Endothelial cell of umbilical vein (primary cell): ENCODE measurements around the gene CLRN1. TPM values are rescaled to one million over a fixed set of nuclear protein-coding genes. Genes with fewer than 3 reads are reported as not detected.

ENCODE experiments used
- BruUV-seq: library from RNA; stranded (reverse); fragments of 400-500 nt; replicated peaks from 2 replicates; lab custom pipeline; 2021; lab: Mats Ljungman, UMichigan
- CTCF ChIA-PET: fragments of 300-600, 350-600 bp; sonication (Branson Sonifier 250); formaldehyde crosslinking; loops from one replicate; lab custom pipeline; 2021; ENCODE audit warnings: antibody characterized with exemption, inconsistent platforms; lab: Charles Lee
- POLR2A ChIA-PET: fragments of 300-600, 350-600 bp; sonication (Branson Sonifier 250); formaldehyde crosslinking; loops from one replicate; lab custom pipeline; 2021; ENCODE audit warnings: antibody characterized with exemption, inconsistent platforms; lab: Charles Lee
- DNase-seq: peaks from one replicate; pipeline ENCODE4 v3.0.0-alpha.2; 2011; ENCODE audit warnings: low read depth, low spot score
- FAIRE-seq: peaks from 2 replicates; lab custom pipeline; 2011; peaks lifted over from hg19 to GRCh38; lab: Jason Lieb, UNC
- H2AFZ ChIP-seq: 2 replicates; pipeline ENCODE4 v1.6.0; 2012; ENCODE audit warnings: low read depth, low read length, control low read depth, inconsistent platforms
- H3K27ac ChIP-seq: 2 replicates; pipeline ENCODE4 v1.5.1; 2011; ENCODE audit warnings: low read depth, mild to moderate bottlenecking, control low read depth, low read length, moderate library complexity; ENCODE audit not compliant: insufficient read depth
- H3K27me3 ChIP-seq, 2 experiments: 2 replicates each; pipeline versions ENCODE4 v1.6.0 to v1.6.1; 2011; ENCODE audit warnings: low read length in 2 of 2, mixed read lengths in 1 of 2; ENCODE audit not compliant: control insufficient read depth in 2 of 2, insufficient read depth in 2 of 2
- H3K36me3 ChIP-seq, 2 experiments: 2 replicates in 1 of 2; 3 replicates in 1 of 2; pipeline ENCODE4 v1.5.1; 2011; ENCODE audit warnings: low read length in 2 of 2, mild to moderate bottlenecking in 1 of 2, moderate library complexity in 1 of 2; ENCODE audit not compliant: control insufficient read depth in 2 of 2, insufficient read depth in 2 of 2; ENCODE audit errors: extremely low read depth in 1 of 2
- H3K4me1 ChIP-seq: 3 replicates; pipeline ENCODE4 v1.5.1; 2011; ENCODE audit warnings: mild to moderate bottlenecking, low read length; ENCODE audit not compliant: control insufficient read depth, insufficient read depth; ENCODE audit errors: extremely low read depth
- H3K4me2 ChIP-seq: 2 replicates; pipeline ENCODE4 v1.6.1; 2011; ENCODE audit warnings: low read length, control low read depth, mixed read lengths; ENCODE audit not compliant: insufficient read depth
- H3K4me3 ChIP-seq, 3 experiments: fragments of 200-600 bp in 1 of 3; sonication (generic), shearing (Covaris generic) in 1 of 3; replicated peaks in 1 of 3; 2 replicates each; pipeline ENCODE4 v1.5.1; 2011 to 2016; ENCODE audit warnings: control low read depth in 3 of 3, low read length in 3 of 3, mild to moderate bottlenecking in 2 of 3, inconsistent platforms in 1 of 3, low read depth in 1 of 3, moderate library complexity in 1 of 3; ENCODE audit not compliant: insufficient read depth in 1 of 3
- H3K79me2 ChIP-seq: 2 replicates; pipeline ENCODE4 v1.6.0; 2012; ENCODE audit warnings: low read length, inconsistent platforms; ENCODE audit not compliant: control insufficient read depth, insufficient read depth
- H3K9ac ChIP-seq: replicated peaks from 2 replicates; pipeline ENCODE3; 2011; ENCODE audit warnings: low read length, control low read depth; ENCODE audit not compliant: insufficient read depth; ENCODE audit errors: extremely low read depth
- H3K9me1 ChIP-seq: replicated peaks from 3 replicates; pipeline ENCODE4 v1.6.0; 2011; ENCODE audit warnings: mild to moderate bottlenecking, low read length; ENCODE audit not compliant: control insufficient read depth, insufficient read depth; ENCODE audit errors: extremely low read depth
- H3K9me3 ChIP-seq: replicated peaks from 2 replicates; pipeline ENCODE4 v1.5.1; 2012; ENCODE audit warnings: low read length, inconsistent platforms; ENCODE audit not compliant: control insufficient read depth, insufficient read depth
- H4K20me1 ChIP-seq: replicated peaks from 2 replicates; pipeline ENCODE3; 2011; ENCODE audit warnings: mild to moderate bottlenecking, low read length; ENCODE audit not compliant: control insufficient read depth, insufficient read depth; ENCODE audit errors: extremely low read depth
- CTCF ChIP-seq, 2 donors: IDR thresholded peaks; 1 replicate in 1 of 2; 2 replicates in 1 of 2; pipeline ENCODE4 v1.5.1; 2011; ENCODE audit warnings: low read length in 2 of 2, mild to moderate bottlenecking in 2 of 2, moderate library complexity in 2 of 2, control low read depth in 1 of 2, inconsistent platforms in 1 of 2, low read depth in 1 of 2; ENCODE audit not compliant: insufficient read depth in 1 of 2; ENCODE audit errors: extremely low read depth in 1 of 2
- EZH2 ChIP-seq: IDR thresholded peaks from 2 replicates; pipeline ENCODE4 v1.6.1; 2012; ENCODE audit warnings: borderline replicate concordance, low read depth, mild to moderate bottlenecking, moderate library complexity, low read length, inconsistent platforms; ENCODE audit not compliant: severe bottlenecking
- FOS ChIP-seq: IDR thresholded peaks from 2 replicates; pipeline ENCODE4 v1.6.1; 2011; ENCODE audit warnings: mild to moderate bottlenecking, low read length, moderate library complexity, borderline replicate concordance; ENCODE audit not compliant: insufficient read depth
- GATA2 ChIP-seq: IDR thresholded peaks from 2 replicates; pipeline ENCODE4 v1.7.0; 2011; ENCODE audit warnings: low read depth, mild to moderate bottlenecking, moderate library complexity, mixed read lengths, low read length; ENCODE audit not compliant: insufficient read length, insufficient read depth
- JUN ChIP-seq: IDR thresholded peaks from 2 replicates; pipeline ENCODE4 v1.6.1; 2011; ENCODE audit warnings: borderline replicate concordance, low read depth; ENCODE audit not compliant: insufficient read length, insufficient read depth
- MAX ChIP-seq: IDR thresholded peaks from 2 replicates; pipeline ENCODE4 v1.6.1; 2011; ENCODE audit not compliant: insufficient read depth, insufficient read length
- MYC ChIP-seq: IDR thresholded peaks from one replicate; pipeline ENCODE4 v1.6.1; 2011; ENCODE audit warnings: mild to moderate bottlenecking, low read depth, low read length
- POLR2A ChIP-seq: IDR thresholded peaks from 2 replicates; pipeline ENCODE4 v1.6.1; 2012; ENCODE audit warnings: low read depth, mild to moderate bottlenecking, control low read depth, low read length
- POLR2AphosphoS5 ChIP-seq: IDR thresholded peaks from 2 replicates; pipeline ENCODE4 v1.6.1; 2012; ENCODE audit warnings: low read depth, mild to moderate bottlenecking, control low read depth, low read length, moderate library complexity; ENCODE audit not compliant: insufficient read depth
- dilution Hi-C: fragments of 300-500 bp; cut with MboI; formaldehyde crosslinking; loops from one replicate; pipeline ENCODE4 v1.15.0; 2019; ENCODE audit warnings: low sequenced_read_pairs; ENCODE audit not compliant: extremely low pct_ligation_motif_present
- intact Hi-C: fragments of 100-400 bp; cut with micrococcal nuclease; formaldehyde crosslinking; loops from one replicate; pipeline ENCODE4 v1.10.0; 2022
- polyA plus RNA-seq, 4 experiments: library from polyadenylated mRNA; depleted of rRNA in 3 of 4; stranded (reverse) in 3 of 4; unstranded in 1 of 4; fragments of >200 nt; gene quantifications; 2 replicates each; pipeline versions ENCODE4 v1.2.1 to v1.2.3, GENCODE V29; 2011 to 2012; ENCODE audit warnings: missing spikeins in 1 of 4
- total RNA-seq: library from RNA; stranded (reverse); gene quantifications from 2 replicates; pipeline ENCODE4 v1.2.3, GENCODE V29; 2021

The CLRN1 gene
- total and polyA plus RNA-seq, 2 donors (not counting 3 experiments of a cell fraction or from before 2014, with no cell fraction given) = not detected

GRCh38 chr3:150898046-150898754, 74.3 kb downstream of the CLRN1 start:
- Histone ChIP-seq H2AFZ (no peak overlapping the region), H3K36me3 (no peaks in the 10 kb centered on the region), H3K9ac (no peak overlapping the region), H3K9me1 (no peaks in the 10 kb centered on the region), H3K4me2 (no peak overlapping the region), H3K27ac (no peak overlapping the region), H3K27me3 (peaks cover 0 to 2% of the 10 kb centered on the region in 2 experiments), H4K20me1 (no peaks in the 10 kb centered on the region), H3K4me3 (no peak overlapping the region), H3K4me1 (no peaks in the 10 kb centered on the region), H3K9me3 (no peaks in the 10 kb centered on the region), H3K79me2 (no peaks in the 10 kb centered on the region)
- FAIRE-seq (no peak), DNase-seq (no peak)
- intact Hi-C loops (no loop called here), dilution Hi-C loops (no loop called here)
- BruUV-seq = no TSS peak
- no peak for TF ChIP-seq EZH2
- no peak for TF ChIP-seq GATA2
- TF ChIP-seq JUN = no peak
- no peak for TF ChIP-seq POLR2A
- no peak for TF ChIP-seq POLR2AphosphoS5
- TF ChIP-seq MAX = no peak
- POLR2A ChIA-PET = no interaction called here
- CTCF ChIA-PET = no interaction called here

- no peaks in the 10 kb centered on the region for H3K9me3 ChIP-seq
- no peak overlapping the region for H2AFZ ChIP-seq
- TF ChIP-seq POLR2A = no peak
- TF ChIP-seq CTCF (IDR thresholded peaks at IDR 0.05; ENCODE audit: extremely low read depth in 1 of 2, insufficient read depth in 1 of 2, low read depth in 1 of 2, low read length in 2 of 2) = no peak
- no peak for TF ChIP-seq FOS
- TF ChIP-seq MAX = no peak
- TF ChIP-seq EZH2 = no peak
- TF ChIP-seq GATA2 = no peak
- no peak for TF ChIP-seq JUN
- no peak for TF ChIP-seq MYC
- no peak for TF ChIP-seq POLR2AphosphoS5
- peaks cover 0 to 2% of the 10 kb centered on the region in 2 experiments for H3K27me3 ChIP-seq
- DNase-seq (no peak), FAIRE-seq (no peak)
- no peaks in the 10 kb centered on the region for H3K79me2 ChIP-seq
- intact Hi-C loops (no loop called here), dilution Hi-C loops (no loop called here)
- H3K27ac ChIP-seq = no peak overlapping the region
- CTCF ChIA-PET = no interaction called here
- H3K36me3 ChIP-seq = no peaks in the 10 kb centered on the region
- no peaks in the 10 kb centered on the region for H4K20me1 ChIP-seq
- no peak overlapping the region for H3K4me3 ChIP-seq
- no TSS peak for BruUV-seq
- POLR2A ChIA-PET = no interaction called here
- H3K4me1 ChIP-seq = no peaks in the 10 kb centered on the region
- H3K4me2 ChIP-seq = no peak overlapping the region
- no peaks in the 10 kb centered on the region for H3K9me1 ChIP-seq
- H3K9ac ChIP-seq = no peak overlapping the region
Measured at GRCh38 chr3:150897592-150897991, 74.9 kb downstream of the CLRN1 start.
